ENCODE data around the gene NUDT7.

The NUDT7 gene

GRCh38 chr16:77782694-77783093 lies 60.4 kb downstream of the NUDT7 start:
- DNase-seq = no peak

DNA sequence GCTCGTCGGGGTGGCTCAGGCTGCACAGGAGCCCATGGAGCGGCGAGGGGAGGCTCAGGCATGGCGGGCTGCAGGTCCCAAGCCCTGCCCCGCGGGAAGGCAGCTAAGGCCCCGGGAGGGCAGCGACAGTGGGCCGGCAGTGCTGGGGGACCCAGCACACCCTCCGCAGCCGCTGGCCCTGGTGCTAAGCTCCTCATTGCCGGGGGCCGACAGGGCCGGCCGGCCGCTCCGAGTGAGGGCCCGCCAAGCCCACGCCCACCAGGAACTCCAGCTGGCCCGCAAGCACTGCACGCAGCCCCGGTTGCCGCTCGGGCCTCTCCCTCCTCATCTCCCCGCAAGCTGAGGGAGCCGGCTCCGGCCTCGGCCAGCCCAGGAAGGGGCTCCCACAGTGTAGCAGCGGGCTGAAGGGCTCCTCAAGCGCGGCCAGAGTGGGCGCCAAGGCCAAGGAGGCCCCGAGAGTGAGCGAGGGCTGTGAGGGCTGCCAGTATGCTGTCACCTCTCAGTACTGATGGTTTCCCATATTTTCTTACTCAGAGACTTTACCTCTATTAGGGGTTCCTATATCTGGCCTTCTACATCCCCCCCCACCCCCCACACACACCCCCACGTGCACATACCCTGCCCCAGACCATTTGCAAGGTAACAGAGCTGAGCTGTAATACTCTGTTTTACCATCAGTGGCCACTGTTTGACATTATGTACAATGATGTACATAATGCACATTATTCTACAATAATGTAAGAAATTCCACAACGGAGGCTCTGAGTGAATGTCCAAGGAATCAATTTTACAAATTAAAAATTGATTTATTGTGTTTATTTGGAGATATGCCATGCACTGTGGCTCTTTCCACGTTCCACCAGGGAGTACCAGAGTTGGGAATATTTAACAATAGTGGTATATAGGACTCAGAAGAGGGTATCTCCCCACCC lies 62.4 kb downstream of the NUDT7 start:
- DNase-seq = peak; percentile 8

GRCh38 chr16:77785373-77785764 lies 63.1 kb downstream of the NUDT7 start:
- DNase-seq = no peak

GRCh38 chr16:77786186-77786847 lies 64.0 kb downstream of the NUDT7 start:
- no peak for DNase-seq

DNA sequence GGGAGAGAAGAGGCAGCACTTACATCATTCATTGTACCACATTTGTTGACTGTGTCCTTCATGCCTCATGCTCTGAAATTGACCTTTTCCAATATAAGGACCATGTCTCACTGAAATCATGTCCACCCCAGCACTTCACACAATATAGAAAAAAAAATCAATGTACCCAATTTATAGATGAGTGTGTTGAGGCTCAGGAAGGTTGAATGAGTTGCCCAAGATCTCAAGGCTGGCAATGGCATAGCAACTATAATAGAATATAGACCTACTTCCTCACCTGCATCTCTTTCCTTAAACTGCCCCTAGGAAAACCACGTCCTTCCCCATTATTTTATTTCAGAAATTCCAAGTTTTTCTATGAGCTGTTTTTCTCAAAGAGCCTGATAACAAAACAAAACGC lies 65.1 kb downstream of the NUDT7 start:
- DNase-seq = no peak

DNA sequence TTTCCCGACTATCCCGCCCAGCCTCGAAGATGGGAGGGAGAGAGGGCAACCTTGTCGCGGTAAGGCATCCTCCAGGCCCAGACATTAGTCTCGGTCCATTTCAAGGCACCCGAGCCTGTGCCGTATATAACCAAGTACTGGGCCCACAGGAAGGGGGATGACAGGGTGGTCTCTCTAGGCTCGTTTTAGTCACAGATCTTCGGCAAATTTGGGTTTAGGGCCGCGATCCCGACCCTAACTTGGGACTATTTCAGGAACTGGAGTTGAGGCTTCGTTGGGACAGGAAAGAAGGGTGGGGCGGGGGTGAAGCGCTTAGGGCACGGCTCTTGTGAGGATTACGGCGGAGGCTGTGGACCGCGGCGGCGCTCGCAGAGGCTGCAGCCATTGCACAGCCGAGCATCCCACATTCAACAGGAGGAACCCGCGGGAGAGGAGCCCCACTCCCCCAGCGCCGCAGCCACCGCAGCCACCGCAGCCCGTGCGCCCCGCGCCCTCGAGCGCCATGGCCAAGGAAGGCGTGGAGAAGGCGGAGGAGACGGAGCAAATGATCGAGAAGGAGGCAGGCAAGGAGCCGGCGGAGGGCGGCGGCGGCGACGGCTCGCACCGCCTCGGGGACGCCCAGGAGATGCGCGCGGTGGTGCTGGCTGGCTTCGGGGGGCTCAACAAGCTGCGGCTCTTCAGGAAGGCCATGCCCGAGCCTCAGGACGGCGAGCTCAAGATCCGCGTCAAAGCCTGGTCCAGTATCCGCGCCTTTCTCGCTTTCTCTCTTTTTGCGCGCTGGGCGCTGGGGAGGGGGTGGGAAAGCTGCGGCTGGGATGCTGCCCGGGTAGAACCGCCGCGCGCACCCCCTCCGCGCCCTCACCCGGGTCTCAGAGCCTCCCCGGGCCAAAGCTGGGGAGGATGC lies 66.1 kb downstream of the NUDT7 start, which contains the start of gene VAT1L:
Gene VAT1L (plus strand): TSS at position 384 of the 904 bp plus-strand sequence. CDS start 119 bp downstream, at position 503.
- DNase-seq = no peak

- DNase-seq = no peak
Observed at GRCh38 chr16:77789085-77790008, 67.0 kb downstream of the NUDT7 start.

DNA sequence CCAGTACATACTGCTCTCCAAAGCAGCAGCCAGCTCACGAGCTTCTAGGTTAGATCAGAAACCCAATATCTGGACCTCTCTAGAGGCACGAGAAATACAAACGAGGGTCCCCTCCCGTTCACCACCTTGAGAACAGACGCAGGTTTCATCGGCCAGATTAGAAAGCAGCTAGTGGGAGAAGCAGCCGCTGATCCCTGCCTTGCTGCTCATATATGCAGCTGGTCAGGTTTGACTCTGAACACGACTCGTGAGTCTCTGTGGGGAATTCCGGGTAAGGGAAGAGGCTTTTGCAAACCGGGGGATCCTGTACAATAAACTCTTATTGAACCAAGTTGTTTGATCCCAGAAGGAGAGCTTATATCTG lies 67.7 kb downstream of the NUDT7 start:
- no peak for DNase-seq

- DNase-seq = no peak
Observed at GRCh38 chr16:77790912-77791311, 68.6 kb downstream of the NUDT7 start.
